Lower leg skin (tissue), 4 donors: Measurements from ENCODE around the gene UTS2R. TPM values are rescaled to one million over a fixed set of nuclear protein-coding genes. Genes with fewer than 3 reads are reported as not detected.
"Not testable (repeated sequence)": the region's sequence is repeated elsewhere in the genome, so short reads cannot be mapped to it uniquely, and the experiment has no call there.

Experiments used
- DNase-seq, 2 donors: peaks; one replicate each; pipeline ENCODE4 v3.0.0-alpha.2; 2019; ENCODE audit warnings: low spot score in 2 of 2
- H3K4me3 ChIP-seq: fragments of 200-600 bp; sonication (generic); 2 replicates; pipeline ENCODE4 v1.5.1; 2017; ENCODE audit warnings: mild to moderate bottlenecking, low read depth; ENCODE audit not compliant: poor library complexity, severe bottlenecking
- POLR2A ChIP-seq, 2 donors: fragments of 450-650 bp; IDR thresholded peaks; one replicate each; pipeline ENCODE4 v1.6.1; 2016 to 2017; ENCODE audit warnings: antibody characterized with exemption in 2 of 2, mild to moderate bottlenecking in 1 of 2, moderate library complexity in 1 of 2
- WGBS, 2 donors: methylation state at CpG; one replicate each; pipeline ENCODE4 v1.1.5; 2018; 5-methylcytosine and 5-hydroxymethylcytosine counted together
- intact Hi-C: fragments of 100-400 bp; cut with DNase I; formaldehyde crosslinking; loops from one replicate; pipeline ENCODE4 v1.15.0; 2023; ENCODE audit warnings: low total_unique reads
- total RNA-seq, 4 donors: library from RNA; depleted of rRNA; stranded (reverse); fragments of >200 nt; gene quantifications; one replicate each; pipeline ENCODE4 v1.1.0, GENCODE V29; 2016
- TF ChIP-seq, protein P1 (sequence below), 3 donors: fragments of 450-650 bp; IDR thresholded peaks; one replicate each; pipeline ENCODE4 v1.5.1; 2016; ENCODE audit warnings: antibody characterized with exemption in 3 of 3, mild to moderate bottlenecking in 3 of 3, moderate library complexity in 2 of 3

The UTS2R gene
- total RNA-seq, 4 donors from 2014 or later: not detected

- no peak for DNase-seq
- TF ChIP-seq, protein P1, sequence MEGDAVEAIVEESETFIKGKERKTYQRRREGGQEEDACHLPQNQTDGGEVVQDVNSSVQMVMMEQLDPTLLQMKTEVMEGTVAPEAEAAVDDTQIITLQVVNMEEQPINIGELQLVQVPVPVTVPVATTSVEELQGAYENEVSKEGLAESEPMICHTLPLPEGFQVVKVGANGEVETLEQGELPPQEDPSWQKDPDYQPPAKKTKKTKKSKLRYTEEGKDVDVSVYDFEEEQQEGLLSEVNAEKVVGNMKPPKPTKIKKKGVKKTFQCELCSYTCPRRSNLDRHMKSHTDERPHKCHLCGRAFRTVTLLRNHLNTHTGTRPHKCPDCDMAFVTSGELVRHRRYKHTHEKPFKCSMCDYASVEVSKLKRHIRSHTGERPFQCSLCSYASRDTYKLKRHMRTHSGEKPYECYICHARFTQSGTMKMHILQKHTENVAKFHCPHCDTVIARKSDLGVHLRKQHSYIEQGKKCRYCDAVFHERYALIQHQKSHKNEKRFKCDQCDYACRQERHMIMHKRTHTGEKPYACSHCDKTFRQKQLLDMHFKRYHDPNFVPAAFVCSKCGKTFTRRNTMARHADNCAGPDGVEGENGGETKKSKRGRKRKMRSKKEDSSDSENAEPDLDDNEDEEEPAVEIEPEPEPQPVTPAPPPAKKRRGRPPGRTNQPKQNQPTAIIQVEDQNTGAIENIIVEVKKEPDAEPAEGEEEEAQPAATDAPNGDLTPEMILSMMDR (IDR thresholded peaks at IDR 0.05): no peak
- TF ChIP-seq POLR2A (IDR thresholded peaks at IDR 0.05): no peak
- intact Hi-C loops: loop anchor here (5.0 kb wide), 1 partner anchor 59 kb away; no protein-coding TSS in a partner anchor
- WGBS, 2 donors: 96 to 97% methylated on average over 24 of the region's 24 CpGs
- H3K4me3 ChIP-seq: no peak overlapping the region
Observed at GRCh38 chr17:82411396-82412053, 40.0 kb downstream of the UTS2R start.

GRCh38 chr17:82412081-82412480 lies 40.5 kb downstream of the UTS2R start:
- not testable (repeated sequence) for DNase-seq, H3K4me3 ChIP-seq
- WGBS, 2 donors: 91 to 92% methylated on average over 16 of the region's 16 CpGs
- intact Hi-C loops: loop anchor here (5.0 kb wide), 1 partner anchor 60 kb away; no protein-coding TSS in a partner anchor

DNA sequence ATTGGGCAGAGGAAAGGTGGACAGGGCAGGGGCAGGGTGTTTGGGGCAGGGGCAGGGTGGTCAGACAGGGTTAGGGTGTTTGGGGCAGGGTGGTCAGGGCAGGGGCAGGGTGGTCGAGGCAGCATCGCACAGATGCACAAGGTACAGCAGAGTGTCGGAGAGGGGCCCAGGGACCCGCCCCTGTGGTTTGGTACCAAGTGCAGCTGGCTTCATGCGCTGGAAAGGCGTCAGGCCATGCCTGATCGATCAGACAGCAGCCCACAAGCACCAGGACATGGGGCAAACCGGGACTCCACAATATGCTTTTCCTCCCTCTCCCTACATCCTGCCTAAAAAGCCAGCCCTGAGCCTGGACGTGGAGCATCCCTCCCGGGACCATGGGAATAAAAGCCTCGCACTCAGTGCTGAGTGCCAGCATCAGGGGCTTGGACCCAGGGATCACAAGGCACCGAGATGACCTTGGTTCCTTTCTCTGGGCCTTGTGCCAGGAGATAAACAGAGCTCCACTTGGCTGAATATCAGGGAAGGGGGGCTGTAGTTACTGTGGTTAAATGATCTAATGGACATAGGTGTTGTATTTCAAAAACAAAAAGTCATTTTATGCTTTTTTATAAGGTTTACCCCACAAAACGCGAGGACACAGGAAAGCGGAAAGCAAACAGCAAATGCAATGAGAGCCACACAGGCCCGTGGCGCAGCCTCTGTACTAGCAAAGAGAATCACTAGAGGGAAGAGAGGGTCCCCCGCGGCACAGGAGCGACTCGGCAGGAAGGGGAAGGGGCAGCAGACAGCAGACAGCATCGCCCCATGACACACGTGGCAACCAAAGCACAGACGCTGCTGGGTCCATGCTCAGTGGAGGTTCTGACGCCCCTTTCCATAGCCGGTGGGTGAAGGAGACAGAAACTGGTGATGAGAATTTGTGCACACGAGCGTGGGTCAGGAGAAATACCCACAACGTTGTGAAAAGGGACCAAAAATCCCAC lies 41.3 kb downstream of the UTS2R start:
- TF ChIP-seq, protein P1 (IDR thresholded peaks at IDR 0.05): no peak
- TF ChIP-seq POLR2A (IDR thresholded peaks at IDR 0.05): no peak
- H3K4me3 ChIP-seq: no peak overlapping the region
- no peak for DNase-seq
- intact Hi-C loops: loop anchor here (5.0 kb wide), 1 partner anchor 61 kb away; no protein-coding TSS in a partner anchor
- 88 to 92% methylated on average over 29 of the region's 29 CpGs for WGBS, 2 donors

DNA sequence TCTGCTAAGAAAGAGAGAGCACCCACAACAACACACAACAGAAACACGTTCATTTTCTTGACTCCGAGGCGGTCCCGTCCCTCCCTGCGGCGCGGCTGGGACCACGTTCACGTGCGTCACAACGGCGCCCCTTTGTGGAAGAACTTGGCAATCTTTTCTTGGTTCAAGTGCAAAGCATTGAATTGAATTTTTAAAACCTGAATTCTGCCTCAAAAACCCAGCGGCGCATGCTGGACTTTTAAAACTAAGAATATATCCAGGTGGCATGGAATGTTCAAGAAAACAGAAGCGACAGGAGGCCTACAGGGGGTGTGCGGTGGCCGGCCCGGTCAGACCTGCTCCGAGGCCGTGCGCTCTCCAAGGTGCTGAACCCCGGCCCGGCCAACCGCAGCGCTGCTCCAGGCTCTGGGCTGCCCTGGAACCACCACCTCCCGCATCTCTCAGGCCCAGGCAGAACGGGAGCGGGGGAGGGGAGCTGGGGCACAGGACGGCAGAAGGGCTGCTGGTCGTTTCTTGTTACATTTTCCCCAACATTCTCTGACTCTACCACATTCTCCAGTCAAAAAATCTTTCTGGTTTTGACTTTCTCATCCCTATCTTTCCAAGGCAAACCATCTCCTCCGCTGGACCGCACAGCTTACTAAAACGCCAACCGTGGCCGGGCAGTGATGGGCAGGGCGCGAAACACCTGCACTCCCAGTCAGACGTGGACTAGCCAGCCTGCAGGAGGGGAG lies 43.1 kb downstream of the UTS2R start:
- WGBS, 2 donors: 23% methylated on average over 37 to 38 of the region's 38 CpGs
- intact Hi-C loops: loop anchor here (5.0 kb wide), 1 partner anchor 62 kb away; no protein-coding TSS in a partner anchor
- no peak for TF ChIP-seq POLR2A (IDR thresholded peaks at IDR 0.05)
- TF ChIP-seq, protein P1 (IDR thresholded peaks at IDR 0.05): no peak
- peak in 1 of 2 donors; percentile 93 for DNase-seq
- H3K4me3 ChIP-seq: no peak overlapping the region

- no peak for TF ChIP-seq POLR2A (IDR thresholded peaks at IDR 0.05)
- TF ChIP-seq, protein P1 (IDR thresholded peaks at IDR 0.05): no peak
- intact Hi-C loops: no loop called here
- no peak overlapping the region for H3K4me3 ChIP-seq
- WGBS, 2 donors: 93% methylated on average over 26 of the region's 26 CpGs
- no peak for DNase-seq
Observed at GRCh38 chr17:82415336-82415735, 43.8 kb downstream of the UTS2R start.
